Measurements from ENCODE around the gene MED9. TPM values are rescaled to one million over a fixed set of nuclear protein-coding genes. Genes with fewer than 3 reads are reported as not detected.
A peak's percentile ranks its signal among the peaks of the same experiment; 100 is the strongest.

The MED9 gene
- total RNA-seq, 1 donor, result 24.5 TPM

DNA sequence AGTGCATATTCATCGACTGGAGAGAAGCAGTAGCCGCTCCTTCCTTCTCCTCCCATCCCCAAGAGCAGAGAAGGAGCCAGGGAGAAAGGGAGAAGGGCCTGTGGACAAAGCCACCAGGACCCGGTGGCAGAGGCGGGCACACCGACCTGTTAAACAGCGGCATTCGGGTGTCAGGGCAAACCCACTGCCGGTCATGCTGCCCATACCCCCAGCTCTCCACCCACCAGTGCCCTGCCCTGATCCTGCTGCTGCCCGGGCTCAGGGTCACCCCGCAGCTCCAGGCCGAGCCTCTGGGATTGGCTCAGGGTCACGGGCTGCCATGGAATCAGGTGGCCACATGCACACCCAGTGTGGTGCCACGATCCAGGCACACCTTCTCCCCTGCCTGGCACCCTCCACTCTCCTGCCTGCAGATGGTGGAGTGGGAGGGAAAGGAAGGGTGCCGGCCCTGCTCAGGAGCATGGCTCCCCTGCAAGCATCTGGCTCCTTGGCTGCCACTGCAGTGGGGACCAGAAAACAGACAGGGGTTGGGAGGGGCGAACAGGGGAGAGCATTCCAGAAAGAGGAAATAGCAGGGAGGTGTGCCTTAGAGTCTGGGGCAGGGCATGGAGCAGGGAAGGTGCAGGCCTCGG, 37.7 kb downstream of the MED9 start:
- DNase-seq (ENCODE audit: low read depth in 2 of 3, low spot score in 2 of 3), result no peak

DNA sequence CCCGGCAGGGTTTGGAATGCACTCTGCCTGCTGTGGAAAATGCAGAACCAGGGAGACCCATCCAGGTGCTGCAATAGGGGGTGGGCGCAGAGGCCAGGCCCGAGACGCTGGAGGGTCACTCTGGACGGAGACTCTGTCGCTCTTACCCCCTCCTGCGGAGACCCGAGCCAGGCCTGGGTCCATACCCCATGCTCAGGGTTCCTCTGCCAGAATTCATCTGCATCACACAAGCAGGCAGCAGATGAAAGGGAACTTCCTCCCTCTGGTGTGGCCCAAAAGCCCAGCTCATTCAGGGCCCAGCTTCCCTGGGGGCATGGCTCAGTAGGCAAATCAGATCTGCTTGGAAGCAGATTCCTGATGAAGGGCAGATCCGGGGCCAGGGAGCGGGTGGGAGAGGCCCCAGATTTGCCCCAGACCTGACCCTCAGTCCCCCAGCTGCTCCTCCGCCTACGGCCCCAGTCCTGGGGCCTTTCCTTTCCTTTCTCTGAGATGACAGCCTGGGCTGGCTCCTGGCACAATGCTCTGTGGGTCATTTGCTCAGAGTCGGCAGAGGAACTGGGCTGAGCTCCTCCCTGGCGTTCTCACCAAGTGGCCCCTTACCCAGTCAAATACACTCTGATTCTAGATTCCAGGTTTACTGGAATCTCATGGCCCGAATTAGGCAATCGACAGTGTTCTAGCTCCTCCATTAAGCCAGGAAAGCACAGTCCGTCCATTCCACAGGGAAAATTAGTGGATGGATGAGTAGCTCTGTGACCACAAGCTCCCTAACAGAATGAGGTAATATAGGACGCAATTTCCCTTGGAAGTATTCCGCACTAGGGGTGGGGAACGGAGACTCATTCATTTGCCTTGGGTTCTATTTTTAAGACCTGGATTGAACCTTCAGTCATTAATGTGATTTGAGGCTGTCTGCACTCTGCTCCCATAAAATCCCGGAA, 38.5 kb downstream of the MED9 start:
- DNase-seq (ENCODE audit: low read depth in 2 of 3, low spot score in 2 of 3), result no peak

DNA sequence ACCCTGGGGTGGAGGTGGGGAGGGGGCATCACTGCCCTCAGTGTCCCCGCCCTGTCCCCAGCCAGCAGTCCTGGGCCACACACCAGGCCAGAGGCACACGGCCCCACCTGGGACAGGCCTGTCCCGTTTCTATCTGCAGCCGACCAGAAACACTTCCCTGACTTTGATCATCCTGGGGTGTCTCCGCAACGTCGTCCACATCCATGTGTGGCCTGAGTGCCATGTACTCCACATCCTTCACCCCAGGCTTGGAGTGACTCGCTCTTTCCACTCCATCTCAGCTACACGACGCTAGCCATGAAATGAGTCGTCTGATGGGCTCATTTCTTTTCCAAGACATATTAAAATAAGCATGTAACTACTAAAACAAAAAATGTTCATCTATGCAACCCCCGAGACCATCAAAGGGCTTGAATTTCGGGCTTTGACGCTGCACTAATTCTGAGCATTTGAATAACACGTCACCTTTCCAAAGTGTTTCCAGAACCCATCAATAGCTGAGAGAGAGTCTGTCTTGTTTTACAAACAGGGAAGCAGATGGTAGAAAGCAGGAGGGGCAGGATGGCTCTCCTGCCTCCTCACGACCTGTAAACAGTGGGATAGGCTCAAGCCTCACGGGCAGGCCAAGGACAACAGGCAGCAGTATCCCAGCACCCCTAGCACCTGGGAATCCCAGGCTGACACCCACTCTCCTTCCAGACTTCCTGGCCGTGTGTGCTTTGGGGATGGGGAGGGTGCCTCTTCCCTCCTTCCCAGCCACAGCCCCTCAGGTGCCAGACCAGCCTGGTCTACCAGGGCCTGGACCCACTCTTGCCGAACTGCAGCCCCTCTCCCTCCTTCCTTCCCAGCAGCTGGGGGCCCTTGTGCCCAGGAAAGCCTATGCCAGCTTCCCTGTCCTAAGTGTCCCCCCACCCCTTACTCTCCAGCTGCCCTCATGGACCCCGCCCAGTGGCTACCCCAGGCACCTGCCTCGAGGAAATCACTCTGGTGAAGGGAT, 39.4 kb downstream of the MED9 start:
- DNase-seq (ENCODE audit: low read depth in 2 of 3, low spot score in 2 of 3), result no peak

DNA sequence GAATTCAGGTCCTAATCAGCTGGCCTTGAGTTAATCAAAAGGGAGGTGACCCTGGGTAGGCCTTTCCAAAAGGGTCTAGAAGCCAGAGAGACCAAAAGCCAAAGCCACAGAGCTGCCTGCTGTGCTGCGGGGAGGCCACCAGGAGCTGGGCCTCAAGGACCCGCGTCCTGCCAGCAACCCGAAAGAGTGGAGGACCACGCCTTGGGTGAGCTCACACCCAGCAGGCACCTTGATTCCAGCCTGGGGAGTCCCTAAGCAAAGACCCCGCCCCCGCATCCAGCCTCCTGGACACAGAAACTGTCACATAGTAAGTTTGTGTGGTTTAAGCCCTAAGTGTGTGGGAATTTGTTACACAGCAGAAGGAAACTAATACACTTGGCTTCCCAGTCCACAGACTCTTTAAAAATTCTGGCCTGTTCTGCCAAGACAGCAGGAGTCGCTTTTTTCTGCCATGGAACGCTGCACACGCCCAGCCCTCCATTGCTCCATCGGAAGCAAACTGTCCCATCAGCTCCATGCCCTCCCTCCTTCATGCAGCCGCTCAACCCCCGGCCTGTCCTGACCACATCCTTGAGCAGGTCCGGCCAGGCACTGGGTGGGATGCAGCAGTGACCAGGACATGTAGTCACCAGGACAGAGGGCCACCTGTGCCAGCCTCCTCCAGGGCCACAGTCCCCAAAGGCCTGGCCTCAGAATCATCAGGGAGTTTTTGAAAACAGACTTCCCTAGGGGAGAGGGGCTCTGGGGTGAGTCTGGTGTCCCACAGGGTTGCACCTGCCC, 40.3 kb downstream of the MED9 start:
- DNase-seq (ENCODE audit: low read depth in 2 of 3, low spot score in 2 of 3), result no peak

DNA sequence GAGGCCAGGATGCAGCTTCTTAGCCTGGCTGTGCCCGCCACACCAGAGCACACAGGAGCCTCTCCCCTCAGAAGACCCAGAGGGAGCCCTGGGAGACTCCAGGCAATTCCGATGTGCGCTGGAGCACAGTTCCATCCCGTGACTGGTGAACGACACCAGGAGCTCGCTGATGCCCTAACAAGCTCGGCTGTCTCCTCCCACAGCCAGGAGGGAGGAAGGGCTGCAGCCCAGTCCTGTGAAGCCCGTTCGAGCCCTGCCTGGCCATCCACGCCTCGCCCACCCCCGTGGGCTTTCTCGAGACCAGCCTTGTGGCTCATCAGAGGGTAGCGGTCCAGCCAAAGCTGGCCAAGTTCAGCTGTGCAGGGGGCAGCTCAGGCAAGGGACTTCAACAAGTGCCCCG, 41.2 kb downstream of the MED9 start:
- DNase-seq (ENCODE audit: low read depth in 2 of 3, low spot score in 2 of 3), result no peak

DNA sequence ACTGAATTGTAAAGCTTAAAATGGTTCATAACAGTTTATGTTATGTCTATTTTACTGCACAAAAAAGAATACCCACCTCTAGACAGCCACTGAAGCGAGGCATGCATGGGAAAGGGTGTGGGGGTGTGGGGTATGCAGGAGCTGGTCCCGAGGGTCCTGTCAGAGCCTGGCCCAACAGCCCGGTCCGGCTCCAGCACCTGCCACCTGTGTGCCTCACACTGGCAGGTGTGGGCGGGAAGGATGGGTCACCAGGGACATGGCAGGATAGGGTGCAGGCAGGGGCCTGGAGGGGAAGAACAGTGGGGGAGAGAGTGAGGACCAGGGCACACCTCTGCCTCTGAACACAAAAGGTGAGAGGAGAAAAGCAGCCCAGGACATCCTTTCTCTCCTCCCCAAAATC, 42.2 kb downstream of the MED9 start:
- DNase-seq (ENCODE audit: low read depth in 2 of 3, low spot score in 2 of 3), result no peak

DNA sequence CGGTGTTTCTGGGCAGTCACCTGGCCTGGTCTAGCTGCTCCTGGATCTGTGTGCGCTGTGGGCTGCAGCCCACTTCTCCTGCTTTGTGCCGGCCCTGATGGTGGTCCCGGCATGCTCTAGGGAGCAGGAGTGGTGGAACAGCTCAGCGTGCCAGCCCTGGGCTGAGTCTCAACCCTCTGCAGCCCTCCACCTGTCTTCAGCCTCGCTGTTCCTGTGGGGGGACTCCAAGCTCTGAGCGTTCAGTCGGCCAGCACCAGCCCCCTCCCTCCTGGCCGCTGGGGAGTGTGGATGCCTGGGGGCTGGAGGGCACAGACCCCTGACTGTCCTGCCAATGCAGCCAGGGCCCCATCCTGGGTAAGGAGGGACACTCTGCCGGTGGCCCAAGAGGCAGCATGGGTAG, 43.1 kb downstream of the MED9 start:
- no peak for DNase-seq (ENCODE audit: low read depth in 2 of 3, low spot score in 2 of 3)

DNA sequence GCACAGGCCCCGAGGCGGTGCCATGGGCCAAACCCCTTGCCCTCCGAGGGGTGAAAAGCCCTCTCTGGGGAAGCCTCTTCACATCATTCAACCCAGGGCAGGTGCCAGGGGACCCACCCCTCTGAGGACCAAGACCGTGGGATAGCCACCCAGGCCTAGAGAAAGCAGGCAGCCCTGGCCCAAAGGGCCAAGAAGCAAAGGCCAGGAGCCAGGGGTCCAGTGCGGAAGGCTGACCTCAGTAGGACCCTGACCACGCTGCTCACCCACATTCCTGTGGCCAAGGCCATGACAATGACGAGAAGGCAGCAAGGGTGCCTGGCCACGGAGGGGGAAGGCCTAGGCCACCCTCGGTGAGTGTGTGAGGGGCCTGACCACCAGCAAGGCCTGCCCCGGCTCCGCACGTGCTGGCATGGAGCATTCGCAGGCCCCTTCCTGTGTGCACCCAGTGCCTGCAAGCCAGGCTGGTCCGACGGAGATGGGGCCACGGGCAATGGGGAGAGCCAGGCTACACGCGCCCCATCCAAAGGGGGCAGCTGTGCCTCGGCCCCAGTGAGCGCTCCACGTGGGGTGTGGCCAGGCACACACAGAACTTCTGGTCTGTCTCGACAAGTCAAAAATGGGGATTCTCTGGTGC, 43.9 kb downstream of the MED9 start:
- no peak for DNase-seq (ENCODE audit: low read depth in 2 of 3, low spot score in 2 of 3)

DNA sequence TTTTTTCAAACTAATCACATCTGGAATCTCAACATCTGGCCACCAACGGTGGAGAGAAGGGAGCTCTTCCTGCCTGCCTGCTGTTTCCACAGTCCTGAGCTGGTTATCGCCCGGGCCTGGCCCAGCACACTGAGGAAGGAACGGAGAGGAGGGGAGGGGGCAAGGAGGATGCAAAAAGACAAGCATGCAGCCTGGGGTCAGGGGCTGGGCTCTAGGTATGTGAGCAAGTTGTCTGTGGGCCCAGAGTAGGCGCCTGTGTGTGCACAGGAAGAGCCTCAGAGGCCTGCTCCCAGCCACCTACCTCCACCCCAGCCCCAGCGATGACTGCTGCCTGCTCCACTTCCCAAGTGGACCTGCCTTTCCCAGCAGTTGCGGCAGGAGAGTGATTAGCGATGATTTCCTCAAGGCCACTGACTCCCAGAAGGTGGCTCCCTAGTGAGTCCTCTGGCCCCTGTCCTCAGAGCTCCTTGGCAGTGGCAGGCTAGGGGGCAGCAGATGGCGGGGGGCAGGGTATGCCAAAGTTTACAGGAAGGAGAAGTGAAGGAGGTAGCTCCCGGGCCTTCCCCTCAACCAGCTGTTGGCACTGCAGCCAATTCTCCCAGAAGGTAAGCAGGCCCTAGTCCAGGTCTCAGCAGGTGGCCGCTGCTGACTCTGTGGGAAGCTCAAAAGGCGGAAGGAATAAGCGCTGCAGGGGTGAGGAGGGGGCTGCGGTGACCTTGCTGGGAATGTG, 46.4 kb downstream of the MED9 start:
- peak in 2 of 3 donors; percentile 26 to 38 for DNase-seq (ENCODE audit: low read depth in 2 of 3, low spot score in 2 of 3)

DNA sequence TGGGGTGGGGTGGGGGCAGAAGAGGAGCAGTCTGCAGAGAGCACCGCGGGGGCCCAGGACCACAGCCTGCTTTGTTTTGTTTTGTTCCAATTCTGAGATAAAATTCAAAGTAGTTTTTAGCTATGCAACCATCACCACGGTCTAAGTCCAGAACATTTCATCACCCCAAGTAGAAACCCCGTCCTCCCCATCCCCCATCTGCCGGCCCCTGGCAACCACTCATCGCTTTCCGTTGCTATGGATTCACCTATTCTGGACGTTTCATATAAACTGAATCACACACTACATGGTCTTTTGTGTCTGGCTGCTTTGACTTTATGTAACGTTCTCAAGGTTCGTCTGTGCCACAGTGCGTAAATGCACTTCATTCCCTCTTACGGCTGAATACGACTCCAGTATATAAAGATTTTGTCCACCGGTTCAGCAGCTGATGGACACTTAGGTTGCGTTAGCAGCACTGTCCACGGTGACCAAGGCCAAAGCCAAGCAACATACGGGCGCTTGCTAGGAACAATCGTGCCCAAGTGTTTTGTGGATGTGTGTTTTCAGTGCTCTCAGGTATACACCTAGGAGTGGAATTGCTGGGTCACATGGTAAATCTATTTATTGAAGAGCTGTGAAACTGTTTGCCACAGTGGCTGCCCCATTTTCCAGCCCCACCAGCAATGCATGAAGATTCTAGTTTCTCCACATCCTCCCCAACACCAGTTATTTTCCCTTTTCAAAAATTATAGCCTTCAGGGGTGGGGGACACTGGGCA, 47.1 kb downstream of the MED9 start:
- no peak for DNase-seq (ENCODE audit: low read depth in 2 of 3, low spot score in 2 of 3)

DNA sequence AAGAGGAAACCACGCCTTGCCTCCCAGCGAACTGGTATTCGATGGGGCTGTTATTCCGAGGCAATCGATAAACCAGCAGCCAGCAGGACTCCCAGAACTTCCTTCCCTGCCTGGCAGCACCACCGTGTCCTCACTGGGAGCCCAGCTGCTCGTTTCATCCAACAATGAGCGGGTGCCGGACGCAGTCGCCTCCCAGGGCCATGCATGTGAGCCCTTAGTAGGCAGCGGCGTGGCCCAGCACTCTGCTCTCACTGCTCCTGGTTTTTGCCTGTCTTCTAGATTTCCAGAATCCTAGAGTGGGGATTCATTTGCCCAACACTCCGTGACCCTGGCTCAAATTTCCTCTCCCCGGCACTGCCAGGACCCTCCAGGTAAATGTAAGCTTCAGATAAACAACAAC, 48.5 kb downstream of the MED9 start:
- no peak for DNase-seq (ENCODE audit: low read depth in 2 of 3, low spot score in 2 of 3)

DNA sequence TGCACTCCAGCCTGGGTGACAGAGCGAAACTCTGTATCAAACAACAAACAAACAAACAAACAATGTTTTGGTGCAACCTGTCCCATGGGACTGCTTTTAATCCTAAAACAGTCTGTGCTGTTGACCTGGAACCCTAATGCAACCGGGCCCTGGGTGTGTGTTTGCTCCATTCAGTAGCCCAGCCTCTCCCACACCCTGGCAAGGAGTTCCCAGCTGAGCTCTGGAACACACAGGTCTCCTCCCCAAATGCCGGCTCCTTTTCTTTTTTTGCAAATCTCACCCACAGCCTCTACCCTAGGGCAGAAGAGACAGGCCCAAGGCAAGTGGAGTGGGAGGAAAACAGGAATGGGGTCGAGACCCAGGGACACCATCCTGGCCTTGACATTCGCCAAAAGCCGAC, 49.2 kb downstream of the MED9 start:
- DNase-seq (ENCODE audit: low read depth in 2 of 3, low spot score in 2 of 3), result no peak

DNA sequence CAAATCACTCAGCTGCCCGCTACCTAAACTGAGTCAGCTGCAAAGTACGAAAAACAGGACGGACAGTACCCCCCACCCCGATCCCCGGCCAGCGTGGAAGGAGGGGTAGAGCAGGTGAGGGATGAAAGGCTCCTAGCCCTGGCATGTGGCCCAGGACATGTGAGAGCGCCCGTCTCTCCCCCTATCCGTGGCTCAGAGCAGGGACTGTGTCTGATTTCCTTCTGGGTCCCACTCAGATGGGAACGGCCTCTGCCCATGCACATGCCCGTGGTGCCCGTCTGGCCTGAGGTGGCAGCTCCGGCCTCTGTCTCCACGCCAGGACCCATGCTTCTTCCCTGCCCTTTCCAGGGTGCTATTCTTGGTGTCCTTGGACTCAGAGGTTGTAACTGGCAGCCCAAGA, 49.6 kb downstream of the MED9 start:
- DNase-seq (ENCODE audit: low read depth in 2 of 3, low spot score in 2 of 3), result no peak

DNA sequence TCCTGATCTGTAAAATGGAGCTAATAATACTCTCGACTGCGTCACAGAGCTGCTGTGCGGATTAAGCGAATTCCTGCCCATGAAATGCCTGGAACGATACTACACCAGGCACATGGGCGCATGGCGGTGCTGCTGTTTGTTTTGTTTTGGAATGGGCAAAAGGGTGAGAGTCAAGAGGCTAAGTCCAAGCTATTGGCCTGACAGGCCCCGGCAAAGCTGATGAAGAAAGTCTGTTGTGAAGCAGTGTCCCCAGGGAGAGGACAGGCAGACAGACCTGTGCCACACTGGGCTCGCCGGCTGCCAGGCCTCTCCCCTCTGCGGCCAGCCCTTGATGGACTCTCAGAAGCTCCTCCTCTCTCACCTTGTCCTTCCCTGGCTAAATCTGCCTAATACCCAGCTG, 50.7 kb downstream of the MED9 start:
- no peak for DNase-seq (ENCODE audit: low read depth in 2 of 3, low spot score in 2 of 3)

DNA sequence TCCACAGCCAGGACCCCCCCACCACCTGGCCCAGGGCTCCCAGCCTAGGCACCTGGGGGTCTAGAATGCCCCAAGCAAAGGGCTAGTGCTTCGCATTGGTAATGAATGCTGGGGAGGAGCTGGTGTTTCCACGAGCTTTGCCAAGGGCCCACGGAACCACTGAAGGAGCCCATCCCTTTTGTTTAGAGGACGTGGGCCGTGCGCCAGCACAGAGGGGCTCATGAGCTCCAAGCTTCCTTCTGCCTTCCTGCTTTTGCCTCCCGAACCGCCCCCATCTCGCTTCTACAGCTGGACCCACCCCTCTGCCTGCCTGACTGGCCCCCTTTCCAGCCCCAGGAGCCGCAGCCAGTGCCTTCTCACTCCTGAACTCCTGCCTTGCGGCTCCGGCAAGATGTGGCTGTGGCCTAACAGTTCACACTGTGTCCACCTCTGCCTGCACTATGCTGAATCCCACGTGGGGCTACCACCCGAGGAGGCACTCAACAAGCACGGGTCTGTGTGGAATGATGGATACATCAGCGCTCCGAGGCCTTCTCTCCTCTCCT, 51.2 kb downstream of the MED9 start:
- DNase-seq (ENCODE audit: low read depth in 2 of 3, low spot score in 2 of 3), result no peak

DNA sequence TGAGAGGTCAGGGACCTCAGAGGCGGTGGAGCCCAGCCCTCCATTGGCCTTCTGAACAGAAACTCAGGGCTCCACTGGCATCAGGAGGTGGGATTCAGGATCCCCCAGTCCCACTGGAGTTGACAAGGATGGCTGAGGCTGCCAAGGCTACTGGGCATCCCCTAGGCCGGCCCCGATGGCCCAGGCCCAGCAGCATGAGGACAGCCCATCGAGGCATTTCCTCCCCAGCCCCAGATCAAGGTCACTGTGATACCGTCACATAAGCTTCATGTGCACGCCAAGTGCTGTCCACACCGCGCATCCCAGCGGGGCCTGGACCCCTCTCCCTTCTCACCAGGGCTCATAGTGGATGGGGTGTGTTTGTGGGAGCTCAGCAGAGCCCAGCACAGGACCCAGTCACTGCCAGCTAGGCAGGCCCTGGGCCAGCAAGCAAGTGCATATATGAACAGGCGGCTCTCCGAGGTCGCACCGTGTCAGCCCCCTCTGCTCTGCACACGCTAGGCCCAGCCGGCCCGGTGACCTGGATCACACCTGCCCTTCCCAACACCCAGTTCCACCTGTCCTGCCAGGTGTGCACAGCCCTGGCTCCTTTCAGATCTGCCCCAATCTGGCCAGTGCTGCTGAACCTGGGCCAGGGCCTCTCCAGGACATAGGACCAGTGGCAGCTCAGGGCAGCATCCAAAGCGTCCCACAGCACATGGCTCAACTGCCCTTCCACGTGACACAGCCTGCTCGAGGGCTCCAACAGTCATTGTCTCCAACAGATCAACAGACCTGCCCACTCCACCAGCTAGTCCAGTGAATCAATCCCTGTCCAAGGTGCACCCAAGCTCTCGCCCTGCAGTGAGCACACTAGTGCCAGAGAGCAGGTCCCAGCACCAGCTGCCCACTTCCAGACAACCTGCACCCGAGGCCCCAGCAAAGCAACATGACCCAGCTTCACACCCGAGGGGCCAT, 52.2 kb downstream of the MED9 start:
- DNase-seq (ENCODE audit: low read depth in 2 of 3, low spot score in 2 of 3), result no peak

DNA sequence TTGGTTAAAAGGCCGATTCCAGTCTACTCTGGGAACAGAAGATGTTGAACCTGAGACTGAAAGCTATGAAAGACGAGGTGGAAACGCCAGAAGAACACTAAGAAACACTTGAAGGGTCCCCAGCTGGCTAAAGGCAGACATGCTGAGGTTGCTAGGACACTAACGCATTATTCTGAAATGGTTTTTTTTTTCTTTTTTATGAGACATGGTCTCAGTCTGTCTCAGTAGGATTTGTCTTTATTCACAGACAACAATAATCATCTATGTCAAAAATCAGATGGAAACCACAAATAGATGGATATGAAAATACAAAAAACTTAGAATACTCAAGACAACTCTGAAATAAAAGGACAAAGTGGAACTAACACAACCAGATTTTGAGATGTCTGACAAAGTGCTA, 54.4 kb downstream of the MED9 start:
- no peak for DNase-seq (ENCODE audit: low read depth in 2 of 3, low spot score in 2 of 3)

Measured in hematopoietic multipotent progenitor cell (in vitro differentiated cells).